Hepatocyte (in vitro differentiated cells): Measurements from ENCODE around the gene DPCD. TPM values are rescaled to one million over a fixed set of nuclear protein-coding genes. Genes with fewer than 3 reads are reported as not detected.

Experiments
- DNase-seq: peaks from one replicate; pipeline ENCODE4 v3.0.0-alpha.2; 2016; ENCODE audit warnings: low spot score
- H2AFZ ChIP-seq: fragments of 200-600 bp; sonication (generic); 2 replicates; pipeline ENCODE4 v1.6.0; 2016; ENCODE audit warnings: antibody characterized with exemption, mild to moderate bottlenecking
- H3K27ac ChIP-seq: fragments of 200-600 bp; sonication (generic); 2 replicates; pipeline ENCODE4 v1.5.1; 2016; ENCODE audit warnings: mild to moderate bottlenecking
- H3K27me3 ChIP-seq: fragments of 200-600 bp; sonication (generic); 2 replicates; pipeline ENCODE4 v1.6.1; 2016
- H3K36me3 ChIP-seq: fragments of 200-600 bp; sonication (generic); replicated peaks from 2 replicates; pipeline ENCODE4 v1.5.1; 2016; ENCODE audit warnings: low read depth; ENCODE audit not compliant: insufficient read depth
- H3K4me1 ChIP-seq: fragments of 200-600 bp; sonication (generic); 2 replicates; pipeline ENCODE4 v1.5.1; 2016; ENCODE audit warnings: mild to moderate bottlenecking, moderate library complexity; ENCODE audit not compliant: insufficient read depth
- H3K4me2 ChIP-seq: fragments of 200-600 bp; sonication (generic); 2 replicates; pipeline ENCODE4 v1.6.0; 2016
- H3K4me3 ChIP-seq: fragments of 200-600 bp; sonication (generic); 2 replicates; pipeline ENCODE4 v1.5.1; 2016; ENCODE audit warnings: mild to moderate bottlenecking
- H3K79me2 ChIP-seq: fragments of 200-600 bp; sonication (generic); 2 replicates; pipeline ENCODE4 v1.6.0; 2017; ENCODE audit warnings: mild to moderate bottlenecking
- H3K9me2 ChIP-seq: fragments of 200-600 bp; sonication (generic); replicated peaks from 2 replicates; pipeline ENCODE4 v1.6.0; 2017; ENCODE audit warnings: mild to moderate bottlenecking; ENCODE audit not compliant: insufficient read depth
- H3K9me3 ChIP-seq: fragments of 200-600 bp; sonication (generic); 2 replicates; pipeline ENCODE4 v1.5.1; 2016; ENCODE audit warnings: low read depth, mild to moderate bottlenecking
- H4K20me1 ChIP-seq: fragments of 200-600 bp; sonication (generic); 2 replicates; pipeline ENCODE4 v1.6.0; 2016; ENCODE audit warnings: mild to moderate bottlenecking; ENCODE audit not compliant: insufficient read depth, poor library complexity, severe bottlenecking
- CTCF ChIP-seq: fragments of 200-600 bp; sonication (generic); IDR thresholded peaks from 2 replicates; pipeline ENCODE4 v1.5.1; 2016; ENCODE audit warnings: antibody characterized with exemption, mild to moderate bottlenecking; ENCODE audit not compliant: poor library complexity
- EZH2 ChIP-seq: fragments of 200-600 bp; sonication (generic); IDR thresholded peaks from 2 replicates; pipeline ENCODE4 v1.6.1; 2016; ENCODE audit warnings: antibody characterized with exemption, mild to moderate bottlenecking, borderline replicate concordance
- EZH2phosphoT487 ChIP-seq: fragments of 200-600 bp; sonication (generic); IDR thresholded peaks from one replicate; pipeline ENCODE4 v1.6.1; 2018; ENCODE audit warnings: antibody characterized with exemption, mild to moderate bottlenecking, low read depth, moderate library complexity; ENCODE audit not compliant: unreplicated experiment, severe bottlenecking
- WGBS: methylation state at CpG from one replicate; pipeline ENCODE4 v1.1.6; 2016; ENCODE audit warnings: low lambda C conversion rate; ENCODE audit errors: missing lambda C conversion rate; 5-methylcytosine and 5-hydroxymethylcytosine counted together
- polyA plus RNA-seq: library from polyadenylated mRNA; unstranded; fragments of >200 nt; fragmentation: Nextera tagmentation; extraction: Ambion mirVana; gene quantifications from 2 replicates; pipeline ENCODE4 v1.2.1, GENCODE V29; 2016
- total RNA-seq: library from RNA; depleted of rRNA; stranded (reverse); fragments of >200 nt; gene quantifications from 2 replicates; pipeline ENCODE4 v1.2.3, GENCODE V29; 2014

The DPCD gene
- total and polyA plus RNA-seq, 2 experiments from 2014 or later, result 24.8 to 26.5 TPM

GRCh38 chr10:101613646-101614045 lies 25.5 kb downstream of the DPCD start:
- H3K36me3 ChIP-seq, result no peaks in the 10 kb centered on the region
- 100% methylated on average over 3 of the region's 3 CpGs for WGBS

GRCh38 chr10:101614663-101615524 lies 26.8 kb downstream of the DPCD start:
- H3K4me2 ChIP-seq, result no peak overlapping the region
- 77% methylated on average over 13 of the region's 13 CpGs for WGBS
- no peak overlapping the region for H3K27ac ChIP-seq
- H3K4me3 ChIP-seq, result no peak overlapping the region
- no peaks in the 10 kb centered on the region for H3K79me2 ChIP-seq
- no peaks in the 10 kb centered on the region for H3K9me2 ChIP-seq
- H3K36me3 ChIP-seq, result no peaks in the 10 kb centered on the region
- H3K27me3 ChIP-seq, result no peaks in the 10 kb centered on the region
- no peaks in the 10 kb centered on the region for H4K20me1 ChIP-seq
- no peak for TF ChIP-seq EZH2
- no peak for TF ChIP-seq EZH2phosphoT487
- TF ChIP-seq CTCF, result no peak
- no peak overlapping the region for H2AFZ ChIP-seq
- H3K4me1 ChIP-seq, result no peaks in the 10 kb centered on the region
- DNase-seq, result no peak
- no peaks in the 10 kb centered on the region for H3K9me3 ChIP-seq

More at GRCh38 chr10:101613646-101614045, 25.5 kb downstream of the DPCD start:
- no peaks in the 10 kb centered on the region for H3K79me2 ChIP-seq
- no peak overlapping the region for H3K4me2 ChIP-seq
- H3K9me3 ChIP-seq, result no peaks in the 10 kb centered on the region
- no peaks in the 10 kb centered on the region for H4K20me1 ChIP-seq
- H3K27ac ChIP-seq, result no peak overlapping the region
- TF ChIP-seq EZH2 (no peak), CTCF (no peak), EZH2phosphoT487 (no peak)
- no peaks in the 10 kb centered on the region for H3K27me3 ChIP-seq
- H2AFZ ChIP-seq, result no peak overlapping the region
- H3K4me3 ChIP-seq, result no peak overlapping the region
- no peaks in the 10 kb centered on the region for H3K4me1 ChIP-seq
- no peak for DNase-seq
- no peaks in the 10 kb centered on the region for H3K9me2 ChIP-seq

- DNase-seq, result no peak
- TF ChIP-seq EZH2phosphoT487 (no peak), CTCF (no peak), EZH2 (no peak)
- Histone ChIP-seq H3K27ac (no peak overlapping the region), H4K20me1 (no peaks in the 10 kb centered on the region), H3K9me3 (no peaks in the 10 kb centered on the region), H3K79me2 (no peaks in the 10 kb centered on the region), H3K9me2 (no peaks in the 10 kb centered on the region), H3K4me3 (no peak overlapping the region), H3K36me3 (no peaks in the 10 kb centered on the region), H2AFZ (no peak overlapping the region), H3K27me3 (no peaks in the 10 kb centered on the region), H3K4me2 (no peak overlapping the region), H3K4me1 (no peaks in the 10 kb centered on the region)
- 92% methylated on average over 5 of the region's 5 CpGs for WGBS
Observed at GRCh38 chr10:101615525-101616116, 27.5 kb downstream of the DPCD start.
